Esophagus squamous epithelium (tissue), 4 donors: ENCODE results near the gene CECR2.

Source experiments
- POLR2A ChIP-seq, 4 donors: fragments of 450-650 bp; IDR thresholded peaks; one replicate each; pipeline ENCODE4 v1.6.1; 2017; ENCODE audit warnings: antibody characterized with exemption in 4 of 4, mild to moderate bottlenecking in 4 of 4, moderate library complexity in 3 of 4
- TF ChIP-seq, protein P1 (sequence below), 6 experiments: fragments of 450-650 bp in 4 of 6; fragments of 200-600 bp in 2 of 6; sonication (generic) in 2 of 6; IDR thresholded peaks; one replicate each; pipeline ENCODE4 v1.5.1; 2016 to 2019; ENCODE audit warnings: antibody characterized with exemption in 6 of 6, mild to moderate bottlenecking in 4 of 6, moderate library complexity in 4 of 6

DNA sequence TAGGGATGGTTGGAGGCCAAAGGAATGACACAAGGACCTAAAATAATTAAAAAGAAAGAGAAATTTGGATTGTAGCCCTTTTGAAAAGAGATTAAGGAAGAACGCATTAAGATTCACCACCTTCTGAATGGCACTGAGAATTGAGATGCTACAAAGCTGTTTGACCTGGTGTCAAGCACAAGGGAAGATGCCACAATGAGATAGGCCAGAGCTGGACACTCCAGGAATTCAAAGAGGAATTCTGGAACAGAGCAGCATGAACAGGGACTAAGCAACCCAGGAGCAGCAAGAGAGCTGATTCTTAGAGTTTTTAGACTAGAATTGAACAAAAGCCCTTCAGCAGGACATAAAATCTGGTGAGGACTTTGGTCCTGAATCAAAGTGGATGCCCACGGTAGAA, 11.6 kb upstream of the CECR2 start:
- TF ChIP-seq, protein P1, sequence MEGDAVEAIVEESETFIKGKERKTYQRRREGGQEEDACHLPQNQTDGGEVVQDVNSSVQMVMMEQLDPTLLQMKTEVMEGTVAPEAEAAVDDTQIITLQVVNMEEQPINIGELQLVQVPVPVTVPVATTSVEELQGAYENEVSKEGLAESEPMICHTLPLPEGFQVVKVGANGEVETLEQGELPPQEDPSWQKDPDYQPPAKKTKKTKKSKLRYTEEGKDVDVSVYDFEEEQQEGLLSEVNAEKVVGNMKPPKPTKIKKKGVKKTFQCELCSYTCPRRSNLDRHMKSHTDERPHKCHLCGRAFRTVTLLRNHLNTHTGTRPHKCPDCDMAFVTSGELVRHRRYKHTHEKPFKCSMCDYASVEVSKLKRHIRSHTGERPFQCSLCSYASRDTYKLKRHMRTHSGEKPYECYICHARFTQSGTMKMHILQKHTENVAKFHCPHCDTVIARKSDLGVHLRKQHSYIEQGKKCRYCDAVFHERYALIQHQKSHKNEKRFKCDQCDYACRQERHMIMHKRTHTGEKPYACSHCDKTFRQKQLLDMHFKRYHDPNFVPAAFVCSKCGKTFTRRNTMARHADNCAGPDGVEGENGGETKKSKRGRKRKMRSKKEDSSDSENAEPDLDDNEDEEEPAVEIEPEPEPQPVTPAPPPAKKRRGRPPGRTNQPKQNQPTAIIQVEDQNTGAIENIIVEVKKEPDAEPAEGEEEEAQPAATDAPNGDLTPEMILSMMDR (IDR thresholded peaks at IDR 0.05), result no peak
- no peak for TF ChIP-seq POLR2A (IDR thresholded peaks at IDR 0.05)
